HCT116 (cell line): Measurements from ENCODE around the gene TRIM29.

Source experiments
- CEBPB ChIP-seq: IDR thresholded peaks from 2 replicates; pipeline ENCODE4 v1.6.1; 2012; ENCODE audit warnings: low read depth
- CTCF ChIP-seq, 3 experiments: fragments of 200-600 bp in 1 of 3; sonication (generic) in 1 of 3; IDR thresholded peaks in 2 of 3; conservative IDR thresholded peaks in 1 of 3; 2 replicates each; pipeline ENCODE4 v1.5.1; 2012 to 2017; ENCODE audit warnings: low read depth in 2 of 3, low read length in 2 of 3, antibody characterized with exemption in 1 of 3, borderline replicate concordance in 1 of 3, control low read depth in 1 of 3, mild to moderate bottlenecking in 1 of 3, mixed read lengths in 1 of 3, mixed run types in 1 of 3, moderate library complexity in 1 of 3; ENCODE audit not compliant: insufficient read depth in 1 of 3
- EGR1 ChIP-seq: IDR thresholded peaks from 2 replicates; pipeline ENCODE4 v1.6.1; 2012; ENCODE audit warnings: low read depth
- POLR2A ChIP-seq: IDR thresholded peaks from 2 replicates; pipeline ENCODE4 v1.7.0; 2011; ENCODE audit warnings: borderline replicate concordance; ENCODE audit not compliant: insufficient read depth, insufficient read length; ENCODE audit errors: extremely low read depth
- POLR2AphosphoS5 ChIP-seq: IDR thresholded peaks from 2 replicates; pipeline ENCODE4 v1.6.1; 2011; ENCODE audit warnings: mild to moderate bottlenecking, low read depth, low read length, moderate library complexity

- TF ChIP-seq CEBPB (no peak), CTCF (IDR thresholded peaks at IDR 0.05 in 2 of 3, conservative IDR thresholded peaks at IDR 0.05 in 1 of 3; ENCODE audit: borderline replicate concordance in 1 of 3, insufficient read depth in 1 of 3, low read depth in 2 of 3, low read length in 2 of 3) (no peak), POLR2AphosphoS5 (no peak), POLR2A (no peak), EGR1 (no peak)
These were observed 37.0 kb upstream of the TRIM29 start for GRCh38 chr11:120174866-120175265.
